Fibroblast of the aortic adventitia (primary cell): Measurements from ENCODE around the gene WNT1. TPM values are rescaled to one million over a fixed set of nuclear protein-coding genes. Genes with fewer than 3 reads are reported as not detected.

Experiments
- DNase-seq: peaks from one replicate; pipeline ENCODE4 v3.0.0-alpha.2; 2010; ENCODE audit warnings: low read depth
- H3K4me3 ChIP-seq: 2 replicates; pipeline ENCODE4 v1.5.1; 2011; ENCODE audit warnings: low read depth, mild to moderate bottlenecking, control low read depth, low read length, moderate library complexity
- total RNA-seq: library from RNA; depleted of rRNA; stranded (reverse); fragments of >200 nt; gene quantifications from 2 replicates; pipeline ENCODE4 v1.2.3, GENCODE V29; 2012; ENCODE audit warnings: low replicate concordance
- TF ChIP-seq, protein P1 (sequence below): IDR thresholded peaks from 2 replicates; pipeline ENCODE4 v1.5.1; 2011; ENCODE audit warnings: mild to moderate bottlenecking, low read length, control low read depth, inconsistent platforms; ENCODE audit not compliant: insufficient read depth

Gene WNT1
- total RNA-seq, 1 donor = not detected

GRCh38 chr12:49025463-49025862 lies 47.3 kb downstream of the WNT1 start:
- H3K4me3 ChIP-seq = no peak overlapping the region
- TF ChIP-seq, protein P1, sequence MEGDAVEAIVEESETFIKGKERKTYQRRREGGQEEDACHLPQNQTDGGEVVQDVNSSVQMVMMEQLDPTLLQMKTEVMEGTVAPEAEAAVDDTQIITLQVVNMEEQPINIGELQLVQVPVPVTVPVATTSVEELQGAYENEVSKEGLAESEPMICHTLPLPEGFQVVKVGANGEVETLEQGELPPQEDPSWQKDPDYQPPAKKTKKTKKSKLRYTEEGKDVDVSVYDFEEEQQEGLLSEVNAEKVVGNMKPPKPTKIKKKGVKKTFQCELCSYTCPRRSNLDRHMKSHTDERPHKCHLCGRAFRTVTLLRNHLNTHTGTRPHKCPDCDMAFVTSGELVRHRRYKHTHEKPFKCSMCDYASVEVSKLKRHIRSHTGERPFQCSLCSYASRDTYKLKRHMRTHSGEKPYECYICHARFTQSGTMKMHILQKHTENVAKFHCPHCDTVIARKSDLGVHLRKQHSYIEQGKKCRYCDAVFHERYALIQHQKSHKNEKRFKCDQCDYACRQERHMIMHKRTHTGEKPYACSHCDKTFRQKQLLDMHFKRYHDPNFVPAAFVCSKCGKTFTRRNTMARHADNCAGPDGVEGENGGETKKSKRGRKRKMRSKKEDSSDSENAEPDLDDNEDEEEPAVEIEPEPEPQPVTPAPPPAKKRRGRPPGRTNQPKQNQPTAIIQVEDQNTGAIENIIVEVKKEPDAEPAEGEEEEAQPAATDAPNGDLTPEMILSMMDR = no peak
- no peak for DNase-seq

DNA sequence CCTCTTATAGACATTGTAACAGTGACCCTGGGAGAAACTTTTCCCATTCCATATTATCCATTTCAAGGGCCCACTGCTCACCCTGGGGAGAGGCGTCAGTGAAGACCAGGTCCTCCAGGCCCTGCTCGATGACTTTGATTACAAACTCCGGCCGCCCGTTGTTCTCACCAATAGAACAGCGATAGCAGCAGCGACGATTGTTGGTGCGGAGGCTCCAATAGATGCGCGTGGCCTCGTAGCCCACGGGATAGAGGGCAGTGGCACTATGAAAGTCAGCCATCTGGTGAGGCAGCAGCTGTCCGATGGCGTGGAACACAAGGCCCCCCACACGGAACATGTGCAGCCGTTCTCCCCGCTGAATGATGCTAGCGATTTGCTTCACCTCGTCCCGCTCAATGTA lies 48.0 kb downstream of the WNT1 start:
- TF ChIP-seq, protein P1 = no peak

DNA sequence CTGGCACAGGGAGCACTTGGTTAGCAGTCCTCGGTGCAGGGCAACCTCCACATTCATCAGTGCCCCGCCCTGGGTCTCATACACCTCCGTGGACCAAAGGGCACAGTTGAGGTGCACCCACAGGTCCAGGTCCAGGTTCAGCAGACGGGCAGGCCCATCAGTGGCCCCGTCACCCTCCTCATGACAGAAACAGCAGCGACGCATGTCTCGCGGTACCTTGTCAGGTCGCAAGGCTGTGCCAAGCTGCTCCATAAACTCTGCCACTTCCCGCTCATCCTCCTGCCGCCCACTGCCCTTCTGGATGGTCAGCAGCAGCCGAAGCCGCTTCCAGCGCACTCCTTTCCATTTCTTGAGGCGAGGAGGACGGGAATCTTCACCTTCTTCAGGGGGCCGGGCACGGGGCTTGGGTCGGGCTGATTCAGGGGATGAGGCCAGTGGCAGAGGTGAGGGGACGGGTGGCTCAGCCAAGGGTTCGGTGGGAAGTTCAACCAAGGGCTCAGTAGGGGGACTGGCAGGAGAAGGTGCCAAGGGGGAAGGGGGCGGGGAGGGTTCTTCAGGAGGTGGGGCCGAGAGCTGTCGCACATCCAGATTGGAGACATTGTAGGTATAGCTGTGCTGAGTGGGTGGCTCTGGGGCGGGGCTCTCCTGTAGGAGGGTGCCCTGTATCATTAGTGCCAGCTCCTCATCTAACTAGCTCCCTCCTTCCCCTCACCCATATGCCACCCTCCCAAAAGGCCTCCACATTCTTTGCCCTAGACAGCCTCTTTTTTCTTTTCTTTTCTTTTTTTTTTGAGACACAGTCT lies 48.8 kb downstream of the WNT1 start:
- TF ChIP-seq, protein P1 = no peak
- H3K4me3 ChIP-seq = no peak overlapping the region
- no peak for DNase-seq

More for the DNA sequence above, 48.0 kb downstream of the WNT1 start:
- DNase-seq = no peak
- H3K4me3 ChIP-seq = no peak overlapping the region

- DNase-seq = no peak
- TF ChIP-seq, protein P1 = no peak
- H3K4me3 ChIP-seq = no peak overlapping the region
These were observed 49.9 kb downstream of the WNT1 start for GRCh38 chr12:49027846-49028555.

GRCh38 chr12:49028666-49029275 lies 50.6 kb downstream of the WNT1 start:
- TF ChIP-seq, protein P1 = no peak
- no peak overlapping the region for H3K4me3 ChIP-seq
- DNase-seq = no peak

DNA sequence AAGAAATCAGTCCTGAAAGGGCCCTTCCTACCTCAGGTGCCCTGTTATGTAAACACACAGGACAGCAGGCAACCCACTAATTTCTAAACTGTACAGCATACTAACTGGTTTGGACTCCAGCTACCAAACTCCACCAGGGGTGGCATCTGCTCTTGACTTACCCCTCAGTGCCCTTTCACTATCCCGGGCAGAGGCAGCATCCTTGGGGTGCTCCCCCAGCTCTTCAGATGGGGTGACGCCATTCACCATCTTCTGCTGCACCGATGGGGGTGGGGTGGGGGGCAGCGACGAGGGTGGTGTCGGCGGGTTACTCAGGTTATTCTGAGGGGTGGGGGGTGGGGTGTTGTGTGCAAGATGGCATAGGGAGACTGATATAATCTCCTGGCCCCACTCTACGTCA lies 52.0 kb downstream of the WNT1 start:
- DNase-seq = no peak
- TF ChIP-seq, protein P1 = no peak
- no peak overlapping the region for H3K4me3 ChIP-seq
